Stimulated activated memory B cell treated with anti-CD40 and anti-IgM and Interleukin-4, amounts not matched to agents 10 μg/mL and 1 μg/mL and 100 μg/mL, for 72 hours (primary cell): ENCODE results near the gene ITPRIPL1.

ENCODE experiments used
- ATAC-seq: fragments of 150-1000 bp; cut with Tn5 transposase; 2 replicates; pipeline ENCODE4 v1.10.0; 2021
- H3K27ac Mint-ChIP-seq: one replicate; pipeline ENCODE4 v1.8.0; 2022; ENCODE audit warnings: mild to moderate bottlenecking, mixed read lengths
- H3K27me3 Mint-ChIP-seq: one replicate; pipeline ENCODE4 v1.8.0; 2022; ENCODE audit warnings: mixed read lengths
- H3K36me3 Mint-ChIP-seq: one replicate; pipeline ENCODE4 v1.8.0; 2022; ENCODE audit warnings: mixed read lengths
- H3K4me1 Mint-ChIP-seq: one replicate; pipeline ENCODE4 v1.8.0; 2022; ENCODE audit warnings: mixed read lengths
- H3K4me3 Mint-ChIP-seq: one replicate; pipeline ENCODE4 v1.8.0; 2022; ENCODE audit warnings: mild to moderate bottlenecking, moderate library complexity, mixed read lengths
- H3K9me3 Mint-ChIP-seq: one replicate; pipeline ENCODE4 v1.8.0; 2022; ENCODE audit warnings: mixed read lengths

Gene ITPRIPL1

GRCh38 chr2:96333708-96334107, 8.6 kb downstream of the ITPRIPL1 start:
- ATAC-seq, result no peak
- Mint-ChIP-seq H3K27ac (peak overlapping the region; percentile 15), H3K36me3 (no peaks in the 10 kb centered on the region), H3K4me3 (peak overlapping the region; percentile 2), H3K27me3 (no peaks in the 10 kb centered on the region), H3K9me3 (no peaks in the 10 kb centered on the region), H3K4me1 (peaks cover 39% of the 10 kb centered on the region)

GRCh38 chr2:96336104-96336775, 11.1 kb downstream of the ITPRIPL1 start:
- Mint-ChIP-seq H3K27me3 (no peaks in the 10 kb centered on the region), H3K27ac (peak overlapping the region; percentile 89), H3K9me3 (no peaks in the 10 kb centered on the region), H3K4me1 (peaks cover 44% of the 10 kb centered on the region), H3K4me3 (peak overlapping the region; percentile 83), H3K36me3 (no peaks in the 10 kb centered on the region)
- ATAC-seq, result no peak

- H3K4me1 Mint-ChIP-seq, result peaks cover 49% of the 10 kb centered on the region
- peak overlapping the region; percentile 89 for H3K27ac Mint-ChIP-seq
- H3K9me3 Mint-ChIP-seq, result no peaks in the 10 kb centered on the region
- no peak for ATAC-seq
- no peaks in the 10 kb centered on the region for H3K27me3 Mint-ChIP-seq
- H3K36me3 Mint-ChIP-seq, result no peaks in the 10 kb centered on the region
- peak overlapping the region; percentile 83 for H3K4me3 Mint-ChIP-seq
These were observed 11.8 kb downstream of the ITPRIPL1 start for GRCh38 chr2:96336873-96337272.

GRCh38 chr2:96340493-96341414, 15.6 kb downstream of the ITPRIPL1 start:
- Mint-ChIP-seq H3K4me3 (no peak overlapping the region), H3K27me3 (no peaks in the 10 kb centered on the region), H3K4me1 (peaks cover 59% of the 10 kb centered on the region), H3K27ac (peak overlapping the region; percentile 53), H3K36me3 (no peaks in the 10 kb centered on the region), H3K9me3 (no peaks in the 10 kb centered on the region)
- ATAC-seq, result no peak

- Mint-ChIP-seq H3K36me3 (no peaks in the 10 kb centered on the region), H3K4me1 (peaks cover 59% of the 10 kb centered on the region), H3K27me3 (no peaks in the 10 kb centered on the region), H3K27ac (peak overlapping the region; percentile 53), H3K9me3 (no peaks in the 10 kb centered on the region), H3K4me3 (peak overlapping the region; percentile 19)
- no peak for ATAC-seq
These were observed 16.5 kb downstream of the ITPRIPL1 start for GRCh38 chr2:96341641-96342040.

GRCh38 chr2:96342085-96342484, 17.0 kb downstream of the ITPRIPL1 start:
- no peaks in the 10 kb centered on the region for H3K36me3 Mint-ChIP-seq
- H3K4me1 Mint-ChIP-seq, result peaks cover 55% of the 10 kb centered on the region
- H3K27ac Mint-ChIP-seq, result peak overlapping the region; percentile 53
- H3K27me3 Mint-ChIP-seq, result no peaks in the 10 kb centered on the region
- no peaks in the 10 kb centered on the region for H3K9me3 Mint-ChIP-seq
- H3K4me3 Mint-ChIP-seq, result peak overlapping the region; percentile 19
- peak; percentile 28 for ATAC-seq

- no peaks in the 10 kb centered on the region for H3K36me3 Mint-ChIP-seq
- ATAC-seq, result peak; percentile 99
- peak overlapping the region; percentile 17 for H3K27ac Mint-ChIP-seq
- peak overlapping the region; percentile 2 for H3K4me3 Mint-ChIP-seq
- peaks cover 50% of the 10 kb centered on the region for H3K4me1 Mint-ChIP-seq
- H3K27me3 Mint-ChIP-seq, result no peaks in the 10 kb centered on the region
- H3K9me3 Mint-ChIP-seq, result no peaks in the 10 kb centered on the region
These were observed 18.9 kb downstream of the ITPRIPL1 start for GRCh38 chr2:96344011-96344410.

GRCh38 chr2:96345438-96345837, 20.3 kb downstream of the ITPRIPL1 start:
- H3K4me1 Mint-ChIP-seq, result peaks cover 50% of the 10 kb centered on the region
- no peaks in the 10 kb centered on the region for H3K27me3 Mint-ChIP-seq
- ATAC-seq, result no peak
- no peaks in the 10 kb centered on the region for H3K9me3 Mint-ChIP-seq
- H3K36me3 Mint-ChIP-seq, result no peaks in the 10 kb centered on the region
- no peak overlapping the region for H3K4me3 Mint-ChIP-seq
- H3K27ac Mint-ChIP-seq, result peak overlapping the region; percentile 17

- Mint-ChIP-seq H3K4me3 (no peak overlapping the region), H3K27me3 (no peaks in the 10 kb centered on the region), H3K36me3 (no peaks in the 10 kb centered on the region), H3K9me3 (no peaks in the 10 kb centered on the region), H3K27ac (peak overlapping the region; percentile 17), H3K4me1 (peaks cover 47% of the 10 kb centered on the region)
- no peak for ATAC-seq
These were observed 20.8 kb downstream of the ITPRIPL1 start for GRCh38 chr2:96345868-96346462.

GRCh38 chr2:96347395-96347794, 22.3 kb downstream of the ITPRIPL1 start:
- Mint-ChIP-seq H3K27ac (no peak overlapping the region), H3K4me1 (peaks cover 35% of the 10 kb centered on the region), H3K4me3 (no peak overlapping the region), H3K9me3 (no peaks in the 10 kb centered on the region), H3K27me3 (no peaks in the 10 kb centered on the region), H3K36me3 (no peaks in the 10 kb centered on the region)
- ATAC-seq, result no peak

- no peak overlapping the region for H3K27ac Mint-ChIP-seq
- H3K4me1 Mint-ChIP-seq, result no peaks in the 10 kb centered on the region
- ATAC-seq, result no peak
- H3K9me3 Mint-ChIP-seq, result no peaks in the 10 kb centered on the region
- no peaks in the 10 kb centered on the region for H3K27me3 Mint-ChIP-seq
- H3K4me3 Mint-ChIP-seq, result no peak overlapping the region
- H3K36me3 Mint-ChIP-seq, result no peaks in the 10 kb centered on the region
These were observed 28.0 kb downstream of the ITPRIPL1 start for GRCh38 chr2:96353032-96353561.

GRCh38 chr2:96353606-96354101, 28.5 kb downstream of the ITPRIPL1 start:
- H3K9me3 Mint-ChIP-seq, result no peaks in the 10 kb centered on the region
- H3K36me3 Mint-ChIP-seq, result no peaks in the 10 kb centered on the region
- H3K4me3 Mint-ChIP-seq, result no peak overlapping the region
- H3K27ac Mint-ChIP-seq, result no peak overlapping the region
- ATAC-seq, result no peak
- no peaks in the 10 kb centered on the region for H3K27me3 Mint-ChIP-seq
- no peaks in the 10 kb centered on the region for H3K4me1 Mint-ChIP-seq

- H3K4me3 Mint-ChIP-seq, result no peak overlapping the region
- no peaks in the 10 kb centered on the region for H3K36me3 Mint-ChIP-seq
- no peak for ATAC-seq
- no peaks in the 10 kb centered on the region for H3K27me3 Mint-ChIP-seq
- H3K27ac Mint-ChIP-seq, result no peak overlapping the region
- no peaks in the 10 kb centered on the region for H3K4me1 Mint-ChIP-seq
- H3K9me3 Mint-ChIP-seq, result no peaks in the 10 kb centered on the region
These were observed 29.4 kb downstream of the ITPRIPL1 start for GRCh38 chr2:96354492-96354891.

GRCh38 chr2:96356889-96357288, 31.8 kb downstream of the ITPRIPL1 start:
- ATAC-seq, result no peak
- H3K4me1 Mint-ChIP-seq, result no peaks in the 10 kb centered on the region
- H3K27ac Mint-ChIP-seq, result no peak overlapping the region
- H3K27me3 Mint-ChIP-seq, result no peaks in the 10 kb centered on the region
- no peak overlapping the region for H3K4me3 Mint-ChIP-seq
- no peaks in the 10 kb centered on the region for H3K9me3 Mint-ChIP-seq
- H3K36me3 Mint-ChIP-seq, result no peaks in the 10 kb centered on the region

GRCh38 chr2:96359310-96359709, 34.2 kb downstream of the ITPRIPL1 start:
- ATAC-seq, result no peak
- Mint-ChIP-seq H3K4me3 (no peak overlapping the region), H3K9me3 (no peaks in the 10 kb centered on the region), H3K27me3 (no peaks in the 10 kb centered on the region), H3K27ac (no peak overlapping the region), H3K4me1 (no peaks in the 10 kb centered on the region), H3K36me3 (no peaks in the 10 kb centered on the region)
